Measurements from ENCODE around the gene ANKRD34B. TPM values are rescaled to one million over a fixed set of nuclear protein-coding genes. Genes with fewer than 3 reads are reported as not detected.
"Not testable (repeated sequence)": the region's sequence is repeated elsewhere in the genome, so short reads cannot be mapped to it uniquely, and the experiment has no call there.

ANKRD34B gene
- total RNA-seq, 1 donor, result not detected

DNA sequence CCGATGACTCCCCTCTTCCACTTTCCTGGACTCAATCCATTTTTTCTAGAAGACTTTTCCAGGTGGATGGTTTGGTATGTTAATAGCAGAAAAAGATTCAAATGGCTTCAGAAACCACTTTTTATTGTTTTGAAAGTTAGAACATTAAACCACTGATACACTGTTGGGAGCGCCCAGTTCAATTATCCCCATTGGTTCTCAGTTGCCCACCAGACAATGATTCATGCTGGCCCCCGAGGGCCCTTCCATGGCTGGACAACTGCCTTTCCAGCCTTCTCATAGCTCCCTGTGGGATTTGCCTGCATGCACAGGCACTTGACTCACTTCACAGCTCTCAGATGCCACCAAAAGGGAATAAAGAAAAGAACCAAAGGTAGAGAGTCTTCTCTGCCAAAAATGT lies 21.3 kb upstream of the ANKRD34B start:
- H3K4me3 ChIP-seq (ENCODE audit: low read depth, low read length), result no peak overlapping the region
- no peak for DNase-seq (ENCODE audit: low read depth)
- TF ChIP-seq, protein P1, sequence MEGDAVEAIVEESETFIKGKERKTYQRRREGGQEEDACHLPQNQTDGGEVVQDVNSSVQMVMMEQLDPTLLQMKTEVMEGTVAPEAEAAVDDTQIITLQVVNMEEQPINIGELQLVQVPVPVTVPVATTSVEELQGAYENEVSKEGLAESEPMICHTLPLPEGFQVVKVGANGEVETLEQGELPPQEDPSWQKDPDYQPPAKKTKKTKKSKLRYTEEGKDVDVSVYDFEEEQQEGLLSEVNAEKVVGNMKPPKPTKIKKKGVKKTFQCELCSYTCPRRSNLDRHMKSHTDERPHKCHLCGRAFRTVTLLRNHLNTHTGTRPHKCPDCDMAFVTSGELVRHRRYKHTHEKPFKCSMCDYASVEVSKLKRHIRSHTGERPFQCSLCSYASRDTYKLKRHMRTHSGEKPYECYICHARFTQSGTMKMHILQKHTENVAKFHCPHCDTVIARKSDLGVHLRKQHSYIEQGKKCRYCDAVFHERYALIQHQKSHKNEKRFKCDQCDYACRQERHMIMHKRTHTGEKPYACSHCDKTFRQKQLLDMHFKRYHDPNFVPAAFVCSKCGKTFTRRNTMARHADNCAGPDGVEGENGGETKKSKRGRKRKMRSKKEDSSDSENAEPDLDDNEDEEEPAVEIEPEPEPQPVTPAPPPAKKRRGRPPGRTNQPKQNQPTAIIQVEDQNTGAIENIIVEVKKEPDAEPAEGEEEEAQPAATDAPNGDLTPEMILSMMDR (IDR thresholded peaks at IDR 0.05; ENCODE audit: insufficient read depth, low read depth, low read length), result no peak

DNA sequence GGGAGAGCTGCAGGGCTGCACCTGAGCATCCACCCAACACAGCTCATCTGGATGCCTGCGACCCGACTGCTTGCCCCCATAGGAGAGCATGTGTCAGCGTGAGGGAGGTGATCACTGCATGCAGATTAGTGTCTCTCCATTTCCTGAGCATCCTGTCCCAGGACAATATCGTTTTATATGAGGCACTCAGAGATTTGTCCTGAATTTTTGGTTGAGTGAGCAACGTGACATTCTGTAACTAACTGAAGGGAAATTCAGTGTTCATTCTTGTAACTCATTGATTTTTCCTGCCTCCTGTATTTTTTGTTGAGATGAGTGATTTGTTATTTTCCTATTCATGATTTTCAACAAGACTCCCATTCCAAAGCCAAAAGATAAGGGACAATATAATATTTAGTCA lies 20.7 kb upstream of the ANKRD34B start:
- no peak overlapping the region for H3K4me3 ChIP-seq (ENCODE audit: low read depth, low read length)
- DNase-seq (ENCODE audit: low read depth), result no peak
- TF ChIP-seq, protein P1 (IDR thresholded peaks at IDR 0.05; ENCODE audit: insufficient read depth, low read depth, low read length), result no peak

DNA sequence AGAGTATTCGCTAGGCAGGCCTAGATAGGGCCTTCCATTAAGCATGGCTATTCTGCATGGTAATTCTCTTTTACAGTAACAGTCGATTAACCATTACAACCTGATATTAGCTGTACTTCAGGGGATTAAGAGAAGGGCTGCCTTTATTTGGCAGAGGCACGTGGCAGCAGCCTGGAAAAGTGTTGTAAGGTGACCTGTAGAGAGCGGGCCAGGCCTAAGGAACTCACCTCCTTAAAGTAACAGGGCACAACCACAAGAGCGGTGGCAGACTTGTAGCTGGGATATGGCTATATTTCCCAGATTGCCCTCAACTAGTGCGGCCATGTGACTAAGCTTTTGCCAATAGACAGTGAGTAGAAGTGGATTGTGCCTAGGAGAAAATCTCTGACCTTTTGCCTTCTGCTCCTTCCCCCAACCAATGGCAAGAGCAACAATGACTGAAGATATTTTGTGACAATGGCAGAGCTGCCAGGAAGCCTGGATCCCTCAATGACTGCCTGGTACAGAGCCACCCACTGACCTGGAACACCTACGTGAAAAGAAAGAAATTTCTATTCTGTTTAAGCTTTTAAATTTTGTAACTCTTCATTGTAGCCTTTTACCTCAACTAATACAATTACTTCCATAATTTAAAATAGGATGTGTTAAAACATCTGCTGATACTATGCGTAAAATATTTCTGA lies 18.9 kb upstream of the ANKRD34B start:
- TF ChIP-seq, protein P1 (IDR thresholded peaks at IDR 0.05; ENCODE audit: insufficient read depth, low read depth, low read length), result no peak
- H3K4me3 ChIP-seq (ENCODE audit: low read depth, low read length), result no peak overlapping the region
- DNase-seq (ENCODE audit: low read depth), result no peak

DNA sequence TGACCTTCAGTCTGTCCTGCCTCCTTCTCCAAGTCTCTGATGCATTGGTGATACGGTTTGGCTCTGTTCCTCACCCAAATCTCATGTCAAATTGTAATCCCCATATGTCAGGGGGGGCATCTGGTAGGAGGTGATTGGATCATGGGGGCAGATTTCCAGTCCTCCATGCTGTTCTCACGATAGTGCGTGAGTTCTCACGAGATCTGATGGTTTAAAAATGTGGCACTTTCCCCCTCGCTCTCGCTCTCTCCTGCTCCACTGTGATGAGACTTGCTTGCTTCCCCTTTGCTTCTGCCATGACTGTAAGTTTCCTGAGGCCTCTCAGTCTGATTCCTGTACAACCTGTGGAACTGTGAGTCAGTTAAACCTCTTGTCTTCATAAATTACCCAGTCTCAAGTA lies 14.7 kb upstream of the ANKRD34B start:
- no peak for DNase-seq (ENCODE audit: low read depth)
- TF ChIP-seq, protein P1 (IDR thresholded peaks at IDR 0.05; ENCODE audit: insufficient read depth, low read depth, low read length), result no peak
- no peak overlapping the region for H3K4me3 ChIP-seq (ENCODE audit: low read depth, low read length)

DNA sequence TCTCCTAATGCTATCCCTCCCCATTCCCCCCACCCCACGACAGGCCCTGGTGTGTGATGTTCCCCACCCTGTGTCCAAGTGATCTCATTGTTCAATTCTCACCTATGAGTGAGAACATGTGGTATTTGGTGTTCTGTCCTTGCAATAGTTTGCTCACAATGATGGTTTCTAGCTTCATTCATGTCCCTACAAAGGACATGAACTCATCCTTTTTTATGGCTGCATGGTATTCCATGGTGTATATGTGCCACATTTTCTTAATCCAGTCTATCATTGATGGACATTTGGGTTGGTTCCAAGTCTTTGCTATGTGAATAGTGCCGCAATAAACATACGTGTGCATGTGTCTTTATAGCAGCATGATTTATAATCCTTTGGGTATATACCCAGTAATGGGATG lies 10.2 kb upstream of the ANKRD34B start:
- H3K4me3 ChIP-seq (ENCODE audit: low read depth, low read length); DNase-seq (ENCODE audit: low read depth): not testable (repeated sequence)

DNA sequence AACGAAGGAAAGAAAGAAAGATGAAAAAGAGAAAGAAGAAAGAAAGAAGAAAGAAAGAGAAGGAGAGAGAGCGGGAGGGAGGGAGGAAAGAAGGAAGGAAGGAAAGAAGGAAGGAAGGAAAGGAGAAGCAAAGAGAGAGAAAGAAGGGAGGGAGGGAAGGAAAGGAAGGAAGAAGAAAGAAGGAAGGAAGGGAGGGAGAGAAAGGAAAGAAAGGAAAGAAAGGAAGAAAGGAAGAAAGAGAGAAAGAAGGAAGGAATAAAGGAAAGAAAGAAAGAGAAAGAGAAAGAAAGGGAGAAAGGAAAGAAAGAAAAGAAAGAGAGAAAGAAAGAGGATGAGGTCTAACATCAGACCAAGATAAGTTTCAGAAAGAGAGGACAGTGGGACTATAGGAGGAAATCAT lies 9.0 kb upstream of the ANKRD34B start:
- no peak for DNase-seq (ENCODE audit: low read depth)
- TF ChIP-seq, protein P1 (IDR thresholded peaks at IDR 0.05; ENCODE audit: insufficient read depth, low read depth, low read length), result no peak
- no peak overlapping the region for H3K4me3 ChIP-seq (ENCODE audit: low read depth, low read length)

DNA sequence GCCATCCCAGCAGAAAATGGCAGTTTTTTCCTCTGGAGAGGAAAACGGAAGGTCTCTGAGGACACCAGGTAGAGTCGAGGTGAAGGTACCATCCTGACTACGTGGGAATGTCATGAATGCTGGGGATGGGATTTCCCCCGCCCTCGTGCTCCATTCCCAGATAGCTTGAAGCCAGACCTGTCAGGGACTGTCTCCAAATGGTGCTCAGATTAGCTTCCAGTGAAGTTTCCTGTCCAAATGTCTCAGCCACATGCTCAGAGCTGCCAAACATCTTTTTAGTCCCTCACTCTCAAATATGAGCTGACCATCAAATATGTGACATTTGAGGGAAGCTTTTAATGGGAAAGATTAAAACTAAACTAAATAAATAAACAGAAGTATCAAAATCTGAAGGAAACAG lies 7.6 kb upstream of the ANKRD34B start:
- no peak overlapping the region for H3K4me3 ChIP-seq (ENCODE audit: low read depth, low read length)
- DNase-seq (ENCODE audit: low read depth), result no peak
- TF ChIP-seq, protein P1 (IDR thresholded peaks at IDR 0.05; ENCODE audit: insufficient read depth, low read depth, low read length), result no peak
